HCT116 (cell line): ENCODE measurements around the gene GPN3. TPM values are rescaled to one million over a fixed set of nuclear protein-coding genes. Genes with fewer than 3 reads are reported as not detected.
"Not testable (repeated sequence)": the region's sequence is repeated elsewhere in the genome, so short reads cannot be mapped to it uniquely, and the experiment has no call there.

Experiments used
- ATAC-seq: fragments of 200-7000 bp; cut with Tn5 transposase; 2 replicates; pipeline ENCODE4 v1.9.1; 2020; ENCODE audit warnings: mild to moderate bottlenecking, moderate library complexity
- BruUV-seq: library from RNA; stranded (reverse); fragments of 400-500 nt; replicated peaks from 2 replicates; lab custom pipeline; 2021; lab: Mats Ljungman, UMichigan
- CTCF ChIA-PET: fragments of 300-600 bp; sonication (Branson Sonifier 250); formaldehyde crosslinking; loops from one replicate; lab custom pipeline; 2021; ENCODE audit warnings: antibody characterized with exemption; lab: Charles Lee
- POLR2A ChIA-PET: fragments of 300-600, 350-600 bp; sonication (Branson Sonifier 250); formaldehyde crosslinking; loops from one replicate; lab custom pipeline; 2021; ENCODE audit warnings: antibody characterized with exemption; lab: Charles Lee
- RAD21 ChIA-PET, 2 experiments: fragments of 300-600 bp; sonication (Branson Sonifier 250); formaldehyde crosslinking; loops; one replicate each; lab custom pipeline; 2023; ENCODE audit warnings: low total read pairs in 2 of 2; ENCODE audit not compliant: uncharacterized antibody in 2 of 2, unreplicated experiment in 2 of 2, low non-redundant PET in 1 of 2; lab: Charles Lee
- DNase-seq: peaks from one replicate; pipeline ENCODE4 v3.0.0-alpha.2; 2010; ENCODE audit warnings: low read depth, low spot score
- H2AFZ ChIP-seq: fragments of 200-600 bp; shearing (Covaris generic), sonication (generic); 2 replicates; pipeline ENCODE4 v1.6.1; 2017; ENCODE audit warnings: low read depth, mixed run types, mixed read lengths, antibody characterized with exemption, low read length; ENCODE audit not compliant: poor library complexity, severe bottlenecking
- H3K27ac ChIP-seq: 2 replicates; pipeline ENCODE4 v1.5.1; 2012; ENCODE audit warnings: low read depth, low read length
- H3K27me3 ChIP-seq: fragments of 200-600 bp; sonication (generic); 2 replicates; pipeline ENCODE4 v1.6.1; 2016; ENCODE audit warnings: mixed run types, low read length, mixed read lengths; ENCODE audit not compliant: insufficient read depth
- H3K36me3 ChIP-seq, 2 experiments: fragments of 200-500 bp in 1 of 2; fragments of 200-600 bp in 1 of 2; sonication (Bioruptor generic) in 1 of 2; sonication (generic) in 1 of 2; 2 replicates each; pipeline versions ENCODE4 v1.5.1 to v1.6.1; 2014 to 2016; ENCODE audit warnings: low read length in 2 of 2, inconsistent platforms in 1 of 2, mixed read lengths in 1 of 2, mixed run types in 1 of 2; ENCODE audit not compliant: insufficient read depth in 2 of 2, control insufficient read depth in 1 of 2
- H3K4me1 ChIP-seq, 2 experiments: fragments of 200-600 bp in 1 of 2; sonication (generic) in 1 of 2; 2 replicates each; pipeline versions ENCODE4 v1.5.1 to v1.6.1; 2012 to 2017; ENCODE audit warnings: low read length in 2 of 2, inconsistent platforms in 1 of 2, mild to moderate bottlenecking in 1 of 2, mixed read lengths in 1 of 2, mixed run types in 1 of 2, moderate library complexity in 1 of 2; ENCODE audit not compliant: insufficient read depth in 2 of 2, control insufficient read depth in 1 of 2
- H3K4me2 ChIP-seq: fragments of 200-600 bp; sonication (generic); 2 replicates; pipeline ENCODE4 v1.6.1; 2017; ENCODE audit warnings: mixed run types, low read length, mixed read lengths
- H3K4me3 ChIP-seq, 2 experiments: fragments of 200-600 bp in 1 of 2; sonication (generic) in 1 of 2; replicated peaks in 1 of 2; 2 replicates each; pipeline ENCODE4 v1.5.1; 2011 to 2016; ENCODE audit warnings: low read length in 2 of 2, control low read depth in 1 of 2, low read depth in 1 of 2, mild to moderate bottlenecking in 1 of 2, mixed read lengths in 1 of 2, mixed run types in 1 of 2
- H3K79me2 ChIP-seq: fragments of 200-600 bp; sonication (generic); 2 replicates; pipeline ENCODE4 v1.6.1; 2017; ENCODE audit warnings: mild to moderate bottlenecking, mixed run types, low read length, moderate library complexity, mixed read lengths; ENCODE audit not compliant: insufficient read depth
- H3K9ac ChIP-seq: fragments of 200-600 bp; sonication (generic); 2 replicates; pipeline ENCODE4 v1.6.1; 2016; ENCODE audit warnings: low read length, mixed read lengths
- H3K9me2 ChIP-seq: fragments of 200-600 bp; sonication (generic), shearing (Covaris generic); 2 replicates; pipeline ENCODE4 v1.6.1; 2017; ENCODE audit warnings: mixed run types, mild to moderate bottlenecking, moderate library complexity; ENCODE audit not compliant: insufficient read depth
- H3K9me3 ChIP-seq, 2 experiments: fragments of 200-500 bp in 1 of 2; fragments of 200-600 bp in 1 of 2; sonication (Bioruptor generic) in 1 of 2; sonication (generic) in 1 of 2; 2 replicates each; pipeline ENCODE4 v1.6.1; 2014 to 2017; ENCODE audit warnings: low read length in 2 of 2, mixed read lengths in 2 of 2, inconsistent platforms in 1 of 2, low read depth in 1 of 2, mild to moderate bottlenecking in 1 of 2, mixed run types in 1 of 2, moderate library complexity in 1 of 2; ENCODE audit not compliant: control insufficient read depth in 1 of 2, insufficient read depth in 1 of 2
- H4K20me1 ChIP-seq: fragments of 200-600 bp; sonication (generic), shearing (Covaris generic); 2 replicates; pipeline ENCODE4 v1.6.1; 2017; ENCODE audit warnings: mixed run types, mild to moderate bottlenecking, moderate library complexity; ENCODE audit not compliant: insufficient read depth
- EZH2 ChIP-seq: fragments of 200-600 bp; sonication (generic); IDR thresholded peaks from 2 replicates; pipeline ENCODE4 v1.6.1; 2017; ENCODE audit warnings: antibody characterized with exemption, mixed run types
- POLR2AphosphoS5 ChIP-seq: IDR thresholded peaks from 2 replicates; pipeline ENCODE4 v1.6.1; 2011; ENCODE audit warnings: mild to moderate bottlenecking, low read depth, low read length, moderate library complexity
- ZNF274 ChIP-seq: fragments of 200-500 bp; sonication (Bioruptor generic); IDR thresholded peaks from 2 replicates; pipeline ENCODE4 v1.6.1; 2014; ENCODE audit warnings: mild to moderate bottlenecking, low read depth, low read length, inconsistent platforms
- intact Hi-C: fragments of 100-400 bp; cut with micrococcal nuclease; formaldehyde crosslinking; loops from 2 replicates; pipeline ENCODE4 v1.10.0; 2022
- total RNA-seq: library from RNA; stranded (reverse); gene quantifications from one replicate; pipeline ENCODE4 v1.2.1, GENCODE V29; 2021; ENCODE audit not compliant: unreplicated experiment

The GPN3 gene
- total RNA-seq, 1 experiment from 2014 or later, result 46.2 TPM

- H3K27me3 ChIP-seq, intact Hi-C loops, H3K9me2 ChIP-seq, H3K9me3 ChIP-seq, H2AFZ ChIP-seq, H3K4me1 ChIP-seq, H3K9ac ChIP-seq, RAD21 ChIA-PET, BruUV-seq, H3K27ac ChIP-seq, H4K20me1 ChIP-seq, H3K4me2 ChIP-seq, H3K4me3 ChIP-seq, ATAC-seq, POLR2A ChIA-PET, DNase-seq: not testable (repeated sequence)
- H3K79me2 ChIP-seq, result peaks cover 19% of the 10 kb centered on the region
- peaks cover 11 to 24% of the 10 kb centered on the region in 2 experiments; a peak in 2 of 4 replicates for H3K36me3 ChIP-seq
- CTCF ChIA-PET, result interaction anchor here (1.0 kb wide), 1 partner anchor 11 kb away, joined by 3 read pairs; the partner anchor contains the start of gene ARPC3
Measured at GRCh38 chr12:110461189-110461588, 6.9 kb downstream of the GPN3 start.

- no peak overlapping the region for H3K27ac ChIP-seq
- H3K4me2 ChIP-seq, result no peak overlapping the region
- no peaks in the 10 kb centered on the region for H3K9me2 ChIP-seq
- peaks cover 17% of the 10 kb centered on the region; the same call in 1 of the 2 replicates for H3K79me2 ChIP-seq
- no peaks in the 10 kb centered on the region for H4K20me1 ChIP-seq
- no peak overlapping the region for H2AFZ ChIP-seq
- no TSS peak for BruUV-seq
- ChIA-PET POLR2A (no interaction called here), RAD21 (no interaction called here), CTCF (interaction anchor here (1.3 to 1.9 kb wide), 2 partner anchors 9 to 27 kb away, joined by 3 to 6 read pairs; partner anchors contain the start of gene ARPC3)
- H3K36me3 ChIP-seq, result peaks cover 6 to 21% of the 10 kb centered on the region in 2 experiments; a peak in 2 of 4 replicates
- intact Hi-C loops, result no loop called here
- no peak overlapping the region for H3K9ac ChIP-seq
- no peaks in the 10 kb centered on the region for H3K27me3 ChIP-seq
- DNase-seq (no peak), ATAC-seq (no peak)
- no peaks in the 10 kb centered on the region for H3K9me3 ChIP-seq
- H3K4me3 ChIP-seq, result no peak overlapping the region
- TF ChIP-seq POLR2AphosphoS5 (no peak), EZH2 (no peak), ZNF274 (no peak)
- no peaks in the 10 kb centered on the region for H3K4me1 ChIP-seq
Measured at GRCh38 chr12:110458756-110459155, 9.3 kb downstream of the GPN3 start.
